Effector memory CD4-positive, alpha-beta T cell (primary cell): Measurements from ENCODE around the gene NR4A2.

Experiments used
- DNase-seq, 3 donors: peaks; one replicate each; pipeline ENCODE4 v3.0.0-alpha.2; 2020
- H3K27ac ChIP-seq: 2 replicates; pipeline ENCODE4 v1.7.0; 2013; ENCODE audit warnings: mild to moderate bottlenecking, low read length, moderate library complexity; ENCODE audit not compliant: insufficient read depth, poor library complexity, severe bottlenecking
- H3K27me3 ChIP-seq: replicated peaks from 2 replicates; pipeline ENCODE4 v1.7.0; 2013; ENCODE audit warnings: mild to moderate bottlenecking, low read length; ENCODE audit not compliant: insufficient read depth, control insufficient read depth, poor library complexity, severe bottlenecking
- H3K36me3 ChIP-seq: 2 replicates; pipeline ENCODE4 v1.7.0; 2013; ENCODE audit warnings: mild to moderate bottlenecking, low read length, moderate library complexity; ENCODE audit not compliant: control insufficient read depth, insufficient read depth
- H3K4me1 ChIP-seq: 2 replicates; pipeline ENCODE4 v1.7.0; 2013; ENCODE audit warnings: low read length, mild to moderate bottlenecking; ENCODE audit not compliant: control insufficient read depth, insufficient read depth, poor library complexity, severe bottlenecking
- H3K4me3 ChIP-seq: 2 replicates; pipeline ENCODE4 v1.7.0; 2013; ENCODE audit warnings: low read length, low read depth, mild to moderate bottlenecking; ENCODE audit not compliant: insufficient read depth, poor library complexity, severe bottlenecking
- H3K9me3 ChIP-seq: 2 replicates; pipeline ENCODE4 v1.7.0; 2013; ENCODE audit warnings: mild to moderate bottlenecking, low read length, moderate library complexity; ENCODE audit not compliant: control insufficient read depth
- total RNA-seq, 3 donors: gene quantifications; one replicate each; lab custom pipeline; 2026; lab: John Stamatoyannopoulos, UW

NR4A2 gene
- 370 to 636 (median 467) reads per million in 3 donors for total RNA-seq

DNA sequence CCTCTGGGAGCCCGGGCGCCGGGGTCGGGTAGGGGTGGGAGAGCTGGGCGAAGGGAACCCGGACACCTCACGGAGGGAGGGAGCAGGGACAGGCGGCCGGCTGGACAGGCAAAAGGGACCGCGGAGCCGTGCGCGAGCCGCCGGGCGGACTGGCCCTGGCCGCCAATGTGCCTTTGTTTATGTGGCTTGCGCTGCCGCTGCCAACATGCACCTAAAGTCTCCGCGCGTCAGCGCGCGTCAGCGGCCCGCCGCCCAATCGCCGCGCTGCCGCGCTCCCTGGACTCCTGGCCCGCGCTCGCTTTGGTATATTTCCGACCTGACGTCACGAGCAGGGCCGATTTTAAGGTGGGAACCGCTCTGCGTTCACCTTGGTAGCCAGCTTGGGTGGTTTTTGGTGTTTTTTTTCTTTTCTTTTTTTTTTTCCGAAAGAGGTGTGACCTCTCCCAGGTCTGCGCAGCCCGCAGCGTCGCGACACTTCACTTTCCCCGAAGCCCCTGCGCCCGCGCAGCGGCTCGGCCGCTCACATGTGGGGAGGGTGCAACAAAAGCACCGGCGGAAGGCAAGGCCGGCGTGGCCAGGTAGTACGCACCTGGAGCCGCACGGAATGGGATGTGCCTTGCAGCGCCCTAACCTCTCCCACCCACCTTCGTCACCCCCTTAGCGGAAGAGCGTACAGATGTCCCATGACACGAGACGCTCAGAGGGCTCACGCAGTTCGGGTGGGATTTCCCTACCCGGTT is at the start of gene NR4A2:
Gene NR4A2, minus strand, starts transcription at position 188 of the 740 bp plus-strand sequence. CDS start 2,535 bp downstream, outside the sequence.
- no peaks in the 10 kb centered on the region for H3K36me3 ChIP-seq
- H3K27me3 ChIP-seq: no peaks in the 10 kb centered on the region
- DNase-seq: peak; percentile 88 to 92 (median 91)
- H3K9me3 ChIP-seq: no peaks in the 10 kb centered on the region
- H3K4me1 ChIP-seq: peaks cover 21% of the 10 kb centered on the region
- peak within 1 kb of the TSS; percentile 85 for H3K4me3 ChIP-seq
- peak within 1 kb of the TSS; percentile 98 for H3K27ac ChIP-seq

DNA sequence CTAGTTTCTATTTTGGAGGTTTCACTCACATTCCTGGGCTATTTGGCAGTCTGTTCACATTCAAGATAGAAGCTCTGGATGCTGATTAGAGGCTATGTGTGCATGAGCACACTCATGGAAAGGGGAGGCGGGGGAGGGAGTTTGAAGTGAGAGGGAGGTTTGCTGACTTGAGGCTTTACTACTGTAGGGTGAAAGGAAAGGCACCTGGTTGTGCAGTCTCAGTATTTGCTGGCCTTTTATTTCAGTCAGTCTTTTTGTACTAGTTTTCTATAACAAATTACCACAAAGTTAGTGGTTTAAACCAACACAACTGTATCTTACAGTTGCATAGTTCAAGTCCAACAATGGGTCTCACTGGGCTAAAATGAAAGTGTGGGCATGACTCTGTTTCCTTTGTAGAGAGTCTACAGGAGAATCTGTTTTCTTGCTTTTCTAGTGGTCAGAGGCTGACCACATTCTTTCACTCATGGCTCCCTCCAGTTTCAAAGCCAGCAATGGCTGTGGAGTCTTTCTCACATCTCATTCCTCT is 47.7 kb upstream of the NR4A2 start:
- Histone ChIP-seq H3K27me3 (peaks cover 5% of the 10 kb centered on the region), H3K9me3 (no peaks in the 10 kb centered on the region), H3K27ac (no peak overlapping the region), H3K4me1 (no peaks in the 10 kb centered on the region), H3K36me3 (no peaks in the 10 kb centered on the region), H3K4me3 (no peak overlapping the region)
- DNase-seq: no peak

DNA sequence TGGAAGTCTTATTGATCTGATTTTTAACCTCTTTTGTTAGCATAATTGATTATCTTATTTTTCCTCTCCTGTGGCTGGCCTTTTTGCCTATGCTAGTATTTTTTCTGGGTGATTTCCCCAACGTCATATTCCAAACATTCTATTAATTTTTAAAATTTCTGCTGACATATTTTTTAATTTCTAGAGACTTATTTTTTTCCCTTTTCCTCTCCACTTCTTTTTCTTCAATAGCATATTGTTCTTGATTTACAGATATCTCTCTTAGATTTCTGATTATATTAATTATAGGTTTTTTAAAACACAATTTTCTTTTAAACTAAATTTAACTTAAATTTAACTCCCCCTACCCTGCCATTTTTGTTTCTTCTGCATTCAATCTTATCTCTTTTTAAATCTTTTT is 47.2 kb upstream of the NR4A2 start:
- no peak for DNase-seq

DNA sequence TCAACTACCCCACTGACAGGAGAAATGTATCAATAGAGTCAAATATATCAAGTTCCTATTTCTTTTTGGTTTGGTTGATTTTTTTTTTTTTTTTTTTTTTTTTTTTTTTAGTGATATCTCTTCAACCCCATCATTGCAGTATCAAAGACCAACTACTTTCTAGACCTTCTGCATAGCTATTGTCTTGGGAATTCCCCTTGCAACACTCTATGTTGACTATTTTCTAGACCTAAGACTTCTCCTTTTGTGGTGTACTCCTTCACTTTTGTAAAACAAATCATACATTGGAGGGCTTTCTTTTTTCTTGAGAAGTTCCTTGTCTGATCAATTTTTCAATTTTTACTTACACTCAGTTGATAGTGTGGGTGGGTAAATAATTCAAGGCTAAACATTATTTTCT is 46.5 kb upstream of the NR4A2 start:
- no peaks in the 10 kb centered on the region for H3K9me3 ChIP-seq
- H3K4me3 ChIP-seq: no peak overlapping the region
- H3K27me3 ChIP-seq: no peaks in the 10 kb centered on the region
- H3K4me1 ChIP-seq: no peaks in the 10 kb centered on the region
- no peaks in the 10 kb centered on the region for H3K36me3 ChIP-seq
- H3K27ac ChIP-seq: no peak overlapping the region
- no peak for DNase-seq

More for the DNA sequence above, 47.2 kb upstream of the NR4A2 start:
- no peak overlapping the region for H3K27ac ChIP-seq
- H3K4me1 ChIP-seq: no peaks in the 10 kb centered on the region
- H3K27me3 ChIP-seq: peaks cover 4% of the 10 kb centered on the region
- no peaks in the 10 kb centered on the region for H3K36me3 ChIP-seq
- no peaks in the 10 kb centered on the region for H3K9me3 ChIP-seq
- no peak overlapping the region for H3K4me3 ChIP-seq

DNA sequence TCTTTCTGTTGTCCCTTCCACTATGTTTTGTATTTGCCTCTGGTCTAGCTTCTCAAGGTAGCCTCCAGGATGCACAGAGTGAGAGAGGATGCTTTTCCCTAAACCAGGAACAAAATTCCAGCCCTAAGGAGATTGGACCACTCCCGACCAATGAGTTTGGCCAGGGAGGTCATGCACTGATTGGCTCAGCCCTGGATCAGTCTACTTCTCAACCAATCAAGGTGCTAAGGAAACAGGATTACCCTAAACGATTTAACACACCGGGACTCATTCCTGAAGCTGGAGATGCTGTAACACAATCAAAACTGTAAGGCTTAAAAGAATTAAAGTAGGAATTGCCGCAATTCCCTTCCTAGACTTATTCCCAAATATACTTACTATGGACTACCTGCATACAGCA is 34.2 kb upstream of the NR4A2 start:
- no peaks in the 10 kb centered on the region for H3K4me1 ChIP-seq
- DNase-seq: no peak
- H3K9me3 ChIP-seq: no peaks in the 10 kb centered on the region
- no peaks in the 10 kb centered on the region for H3K27me3 ChIP-seq
- H3K36me3 ChIP-seq: no peaks in the 10 kb centered on the region
- H3K27ac ChIP-seq: no peak overlapping the region
- H3K4me3 ChIP-seq: no peak overlapping the region

DNA sequence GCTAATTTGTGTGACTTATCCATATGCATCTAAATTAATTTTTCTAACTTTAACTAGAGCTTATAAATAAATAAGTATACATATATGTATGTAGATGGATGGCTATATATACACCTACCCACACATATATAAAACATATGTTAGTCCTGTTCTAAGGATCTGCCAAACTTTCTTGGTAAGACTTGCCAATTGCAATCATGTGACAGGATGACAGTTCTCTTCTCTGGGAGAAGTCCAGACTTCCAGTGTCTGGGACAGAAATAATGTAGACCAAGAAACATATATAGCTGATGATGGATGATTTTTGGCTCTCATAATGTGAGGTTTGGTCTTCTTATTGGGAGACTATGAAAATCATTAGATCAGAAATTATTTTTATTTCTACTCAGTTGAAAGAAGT is 30.6 kb upstream of the NR4A2 start:
- Histone ChIP-seq H3K4me3 (no peak overlapping the region), H3K36me3 (no peaks in the 10 kb centered on the region), H3K4me1 (no peaks in the 10 kb centered on the region), H3K9me3 (no peaks in the 10 kb centered on the region), H3K27ac (no peak overlapping the region), H3K27me3 (no peaks in the 10 kb centered on the region)
- DNase-seq: no peak

DNA sequence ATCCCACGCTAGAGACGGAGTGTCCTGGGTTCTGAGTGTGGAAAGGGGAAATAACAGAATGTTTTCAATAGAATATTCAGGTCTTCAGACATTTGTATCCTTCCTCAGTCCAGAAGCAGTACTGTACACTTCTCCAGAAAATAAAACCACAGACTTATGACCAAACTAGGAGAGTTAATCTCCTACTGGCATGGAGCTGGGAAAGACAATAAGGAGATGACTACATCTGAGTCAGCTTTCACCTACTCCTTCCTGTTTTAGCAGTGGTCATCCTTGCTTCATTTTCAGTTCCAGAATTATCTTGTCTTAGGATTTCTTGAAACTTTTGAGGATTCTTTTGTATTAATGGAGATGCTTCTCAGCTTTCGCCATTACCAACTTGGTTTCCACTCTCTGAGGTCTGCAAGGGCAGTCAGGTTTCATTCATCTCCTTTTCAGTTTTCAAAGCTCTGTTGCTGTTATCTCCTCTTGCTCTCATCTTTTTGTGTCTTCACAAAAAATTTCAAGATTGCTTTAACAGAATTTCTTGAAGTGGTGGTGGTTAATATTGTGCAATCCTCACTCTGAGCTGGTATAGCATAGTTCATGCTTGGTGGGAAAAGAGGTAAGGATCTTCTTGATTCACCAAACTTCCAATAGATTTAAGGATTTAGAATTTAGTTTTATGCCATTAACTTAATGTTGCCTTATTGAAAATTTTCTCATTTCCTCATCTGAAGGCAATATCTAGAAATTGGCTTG is 23.7 kb upstream of the NR4A2 start:
- Histone ChIP-seq H3K4me3 (no peak overlapping the region), H3K4me1 (no peaks in the 10 kb centered on the region), H3K9me3 (no peaks in the 10 kb centered on the region), H3K27ac (no peak overlapping the region), H3K36me3 (no peaks in the 10 kb centered on the region), H3K27me3 (no peaks in the 10 kb centered on the region)
- DNase-seq: no peak

DNA sequence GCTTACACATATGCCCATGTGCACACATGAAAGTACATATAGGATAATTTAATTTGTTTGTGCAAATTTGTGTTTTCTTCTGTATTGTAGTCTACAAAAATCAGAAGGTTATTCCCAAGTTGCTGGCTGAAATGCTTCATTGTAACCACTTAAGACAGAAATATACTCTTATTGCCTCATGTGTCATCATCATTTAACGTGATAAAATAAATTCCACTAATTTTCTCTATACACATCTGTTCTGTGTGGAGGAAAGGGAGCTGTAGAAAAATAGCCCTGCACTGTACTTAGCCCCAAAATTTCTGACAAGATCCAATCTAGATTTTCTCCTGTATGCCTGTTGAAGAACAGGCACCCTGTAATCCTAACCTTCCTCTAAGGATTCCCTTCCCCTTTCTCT is 20.4 kb upstream of the NR4A2 start:
- DNase-seq: no peak
- Histone ChIP-seq H3K4me3 (no peak overlapping the region), H3K36me3 (no peaks in the 10 kb centered on the region), H3K27me3 (no peaks in the 10 kb centered on the region), H3K27ac (no peak overlapping the region), H3K9me3 (no peaks in the 10 kb centered on the region), H3K4me1 (no peaks in the 10 kb centered on the region)

DNA sequence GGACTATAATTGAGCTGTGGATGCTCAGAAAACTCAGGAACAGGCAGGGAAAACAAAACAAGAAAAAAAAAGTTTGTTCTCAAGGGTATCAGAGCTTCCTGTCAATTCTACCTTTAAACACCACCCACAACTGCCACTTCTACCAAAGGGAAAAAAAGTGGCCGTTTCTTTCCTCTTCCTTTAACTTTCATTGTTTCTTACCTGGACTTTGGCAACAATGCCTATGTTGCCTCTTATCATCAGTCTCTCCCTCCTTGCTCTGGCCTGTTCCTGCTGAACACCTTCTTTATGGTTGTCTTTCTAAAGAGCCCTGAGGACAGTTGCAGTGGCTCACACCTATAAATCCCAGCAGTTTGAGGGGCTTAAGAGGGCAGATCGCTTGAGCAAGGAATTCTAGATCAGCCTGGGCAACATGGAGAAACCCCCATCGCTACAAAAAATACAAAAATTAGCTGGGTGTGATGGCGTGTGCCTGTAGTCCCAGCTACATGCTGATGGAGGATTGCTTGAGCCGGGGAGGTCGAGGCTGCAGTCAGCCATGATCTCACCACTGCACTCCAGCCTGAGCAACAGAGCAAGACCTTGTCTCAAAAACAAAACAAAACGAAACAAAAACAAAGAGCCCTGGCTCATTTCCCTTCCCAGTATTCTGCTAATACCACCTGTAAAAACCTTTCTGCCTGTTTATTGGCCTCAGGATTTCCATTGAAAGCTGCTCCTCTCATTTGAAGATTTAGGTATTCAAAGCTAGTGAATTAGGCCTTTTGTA is 18.0 kb upstream of the NR4A2 start:
- no peaks in the 10 kb centered on the region for H3K4me1 ChIP-seq
- no peak overlapping the region for H3K4me3 ChIP-seq
- no peaks in the 10 kb centered on the region for H3K36me3 ChIP-seq
- no peak for DNase-seq
- H3K27ac ChIP-seq: no peak overlapping the region
- H3K9me3 ChIP-seq: no peaks in the 10 kb centered on the region
- no peaks in the 10 kb centered on the region for H3K27me3 ChIP-seq
